Measurements from ENCODE around the gene CARD19.

DNA sequence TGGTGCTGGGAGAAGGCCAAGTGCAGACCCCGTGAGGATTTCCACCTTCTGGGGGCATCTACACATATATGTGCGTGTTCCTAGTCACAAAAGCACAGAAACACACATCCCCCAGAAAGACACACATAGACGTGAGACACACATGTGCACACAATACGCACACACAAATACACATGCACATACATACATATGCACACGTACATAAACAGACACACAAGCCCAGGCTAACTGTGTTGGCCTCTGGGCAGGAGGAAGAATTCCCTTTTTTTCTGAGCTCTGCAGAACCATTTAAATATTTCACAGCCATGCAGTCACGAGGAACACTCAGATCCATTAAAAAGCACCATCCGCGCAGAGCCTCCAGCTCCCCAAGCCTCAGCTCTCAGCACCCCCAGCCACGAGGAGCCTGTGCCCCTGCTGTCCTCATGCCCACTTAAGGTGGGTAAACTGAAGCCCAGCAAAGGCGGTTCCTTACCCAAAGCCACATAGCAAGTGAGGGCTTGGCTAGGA, 32.8 kb downstream of the CARD19 start:
- TF ChIP-seq, protein P1, sequence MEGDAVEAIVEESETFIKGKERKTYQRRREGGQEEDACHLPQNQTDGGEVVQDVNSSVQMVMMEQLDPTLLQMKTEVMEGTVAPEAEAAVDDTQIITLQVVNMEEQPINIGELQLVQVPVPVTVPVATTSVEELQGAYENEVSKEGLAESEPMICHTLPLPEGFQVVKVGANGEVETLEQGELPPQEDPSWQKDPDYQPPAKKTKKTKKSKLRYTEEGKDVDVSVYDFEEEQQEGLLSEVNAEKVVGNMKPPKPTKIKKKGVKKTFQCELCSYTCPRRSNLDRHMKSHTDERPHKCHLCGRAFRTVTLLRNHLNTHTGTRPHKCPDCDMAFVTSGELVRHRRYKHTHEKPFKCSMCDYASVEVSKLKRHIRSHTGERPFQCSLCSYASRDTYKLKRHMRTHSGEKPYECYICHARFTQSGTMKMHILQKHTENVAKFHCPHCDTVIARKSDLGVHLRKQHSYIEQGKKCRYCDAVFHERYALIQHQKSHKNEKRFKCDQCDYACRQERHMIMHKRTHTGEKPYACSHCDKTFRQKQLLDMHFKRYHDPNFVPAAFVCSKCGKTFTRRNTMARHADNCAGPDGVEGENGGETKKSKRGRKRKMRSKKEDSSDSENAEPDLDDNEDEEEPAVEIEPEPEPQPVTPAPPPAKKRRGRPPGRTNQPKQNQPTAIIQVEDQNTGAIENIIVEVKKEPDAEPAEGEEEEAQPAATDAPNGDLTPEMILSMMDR (IDR thresholded peaks at IDR 0.05), result no peak
- TF ChIP-seq POLR2A (IDR thresholded peaks at IDR 0.05), result no peak

All from Peyer's patch (tissue), 4 donors.